ENCODE data around the gene RAB3GAP2.
A peak's percentile ranks its signal among the peaks of the same experiment; 100 is the strongest.
"Not testable (repeated sequence)": the region's sequence is repeated elsewhere in the genome, so short reads cannot be mapped to it uniquely, and the experiment has no call there.

The RAB3GAP2 gene

DNA sequence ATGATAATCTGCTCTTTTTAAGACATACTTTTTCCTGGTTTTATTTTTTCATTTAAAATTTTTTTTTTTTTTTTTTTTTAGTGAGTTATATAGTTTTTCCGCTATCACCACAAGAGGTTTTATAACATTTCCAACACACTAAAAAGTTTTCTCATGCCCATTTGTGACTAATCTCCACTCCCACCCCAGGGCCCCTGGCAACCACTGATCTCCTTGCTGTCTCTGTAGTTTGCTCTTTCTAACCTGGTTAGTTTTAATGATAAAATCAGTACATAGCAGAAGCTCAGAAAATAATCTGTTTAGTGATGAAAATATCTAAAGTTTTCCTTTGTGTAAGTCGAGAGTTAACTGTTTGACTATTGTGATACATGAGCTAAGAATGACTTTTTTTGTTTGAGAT is 136.5 kb downstream of the RAB3GAP2 start:
- DNase-seq: no peak

DNA sequence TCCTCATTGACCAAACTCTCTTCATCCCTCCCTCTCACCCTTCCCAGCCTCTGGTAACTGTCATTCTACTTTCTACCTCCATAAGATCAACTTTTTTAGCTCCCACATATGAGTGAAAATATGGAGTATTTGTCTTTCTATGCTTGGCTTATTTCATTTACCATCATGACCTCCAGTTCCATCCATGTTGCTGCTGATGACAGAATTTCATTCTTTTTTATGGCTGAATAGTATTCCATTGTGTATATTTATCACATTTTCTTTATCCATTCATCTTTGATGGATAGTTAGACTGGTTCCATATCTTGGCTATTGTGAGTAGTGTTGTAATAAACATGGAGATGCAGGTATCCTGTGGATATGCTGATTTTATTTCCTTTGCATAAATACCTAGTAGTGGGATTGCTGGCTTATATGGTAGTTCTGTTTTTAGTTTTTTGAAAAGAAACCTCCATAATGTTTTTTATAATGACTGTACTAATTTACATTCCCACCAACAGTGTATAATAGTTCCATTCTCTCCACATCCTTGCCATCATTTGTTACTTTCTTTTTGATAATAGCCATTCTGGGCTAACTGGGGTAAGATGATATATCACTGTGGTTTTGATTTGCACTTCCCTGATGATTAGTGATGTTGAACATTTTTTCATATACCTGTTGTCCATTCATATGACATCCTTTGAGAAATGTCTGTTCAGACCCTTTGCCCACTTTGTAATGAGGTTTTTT is 142.6 kb downstream of the RAB3GAP2 start:
- no peak for DNase-seq

DNA sequence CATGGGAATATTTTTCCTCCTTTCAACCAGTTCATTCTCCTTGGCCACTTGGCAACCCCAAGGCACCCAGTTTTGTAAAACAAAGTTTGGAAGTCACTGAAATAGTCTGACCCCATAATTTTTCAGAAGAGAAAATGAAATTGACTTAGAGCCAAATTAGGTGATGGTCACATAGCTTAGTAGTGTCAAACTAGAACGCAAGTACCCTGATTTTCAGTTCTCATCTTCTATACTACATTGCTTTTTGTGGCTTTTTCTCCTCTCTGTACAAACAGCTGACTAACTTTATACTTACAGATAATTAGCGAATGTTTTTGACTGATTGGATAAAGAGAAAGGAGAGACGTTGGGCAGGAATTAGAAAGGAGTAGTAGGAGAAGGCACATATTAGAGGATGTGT is 145.2 kb downstream of the RAB3GAP2 start:
- no peak for DNase-seq

DNA sequence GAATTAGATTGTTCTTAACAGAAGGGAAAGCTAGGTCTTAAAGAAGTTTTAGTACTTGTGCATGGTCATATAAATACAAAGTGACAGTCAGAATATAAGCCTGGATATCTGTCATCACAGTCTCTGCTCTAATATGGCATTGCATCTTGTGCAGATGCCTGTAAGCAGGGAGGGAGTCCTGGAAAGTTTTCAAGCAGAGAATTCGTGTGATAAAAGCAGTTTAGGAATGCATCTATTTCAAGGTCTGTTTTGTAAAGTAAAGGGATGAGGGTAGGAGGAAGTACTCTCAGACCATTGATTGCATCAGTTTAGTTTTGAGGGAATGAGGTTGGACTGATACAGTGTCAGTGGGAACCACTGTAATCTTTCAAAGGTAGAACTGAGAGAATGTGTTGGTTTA is 147.7 kb downstream of the RAB3GAP2 start:
- DNase-seq: no peak

DNA sequence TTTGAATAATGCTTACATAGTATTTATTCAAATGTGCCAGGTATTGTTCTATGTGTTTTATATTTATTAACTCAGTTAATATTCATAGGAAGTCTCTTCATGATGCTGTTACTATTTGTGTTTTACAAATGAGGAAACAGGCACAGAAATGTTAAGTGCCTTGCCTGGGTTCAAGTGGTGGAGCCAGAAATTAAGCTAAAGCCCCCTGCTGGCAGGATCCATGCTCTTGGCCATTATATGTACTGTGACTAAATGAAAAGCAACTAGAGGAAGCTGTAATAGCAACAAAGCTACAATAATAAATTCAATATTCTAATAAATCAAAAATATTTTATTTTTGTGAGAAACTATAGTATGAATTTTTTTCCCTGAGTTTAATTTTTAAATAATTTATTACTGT is 148.4 kb downstream of the RAB3GAP2 start:
- DNase-seq: peak in 1 of 2 donors; percentile 14

DNA sequence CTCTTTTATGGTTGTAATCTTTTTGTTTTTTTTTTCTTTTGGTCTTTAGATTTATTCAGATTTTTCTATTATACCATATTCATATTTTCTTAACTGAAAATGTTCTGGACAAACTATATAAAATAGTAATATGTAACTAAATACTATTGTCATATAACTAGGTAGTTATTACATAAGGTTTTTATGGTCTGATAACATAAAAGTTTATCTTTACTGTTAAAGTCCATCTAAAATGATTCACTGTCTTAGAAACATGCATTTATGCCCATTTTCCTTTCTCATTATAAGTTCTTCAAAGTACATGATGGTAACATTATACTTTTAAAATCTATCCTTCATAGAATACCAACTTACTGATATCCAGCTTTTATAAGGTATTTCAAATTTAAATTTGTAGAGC is 149.2 kb downstream of the RAB3GAP2 start:
- no peak for DNase-seq

DNA sequence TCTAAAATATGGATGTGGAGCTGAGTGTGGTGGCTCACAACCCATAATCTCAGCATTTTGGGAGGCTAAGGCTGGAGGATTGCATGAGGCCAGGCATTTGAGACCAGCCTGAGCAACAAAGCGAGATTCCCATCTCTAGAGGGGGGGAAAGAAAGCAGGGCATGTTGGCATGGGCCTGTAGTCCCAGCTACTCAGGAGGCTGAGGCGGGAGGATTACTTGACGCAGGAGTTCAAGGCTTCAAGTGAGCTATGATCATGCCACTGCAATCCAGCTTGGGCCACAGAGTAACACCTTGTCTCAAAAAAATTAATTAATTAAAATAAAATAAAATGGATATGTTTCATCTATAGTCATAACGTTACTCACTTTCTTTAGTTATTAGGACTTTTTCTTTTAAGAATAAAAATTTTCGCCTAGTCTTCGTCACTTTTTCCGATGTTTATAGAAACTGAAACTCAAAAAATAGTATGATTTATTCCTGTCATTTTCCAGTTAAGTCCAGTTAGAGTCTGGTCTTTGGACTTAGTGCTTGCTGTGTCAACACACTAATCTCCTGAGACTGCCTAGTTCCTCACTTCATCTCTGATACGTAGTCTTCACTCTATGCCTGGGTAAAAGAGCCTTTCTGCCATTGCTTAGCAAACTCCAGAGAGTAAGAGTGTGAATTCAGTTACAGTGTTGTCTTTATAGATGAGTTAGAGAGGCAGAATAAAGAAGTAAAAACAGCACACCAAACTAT is 150.3 kb downstream of the RAB3GAP2 start:
- DNase-seq: no peak

DNA sequence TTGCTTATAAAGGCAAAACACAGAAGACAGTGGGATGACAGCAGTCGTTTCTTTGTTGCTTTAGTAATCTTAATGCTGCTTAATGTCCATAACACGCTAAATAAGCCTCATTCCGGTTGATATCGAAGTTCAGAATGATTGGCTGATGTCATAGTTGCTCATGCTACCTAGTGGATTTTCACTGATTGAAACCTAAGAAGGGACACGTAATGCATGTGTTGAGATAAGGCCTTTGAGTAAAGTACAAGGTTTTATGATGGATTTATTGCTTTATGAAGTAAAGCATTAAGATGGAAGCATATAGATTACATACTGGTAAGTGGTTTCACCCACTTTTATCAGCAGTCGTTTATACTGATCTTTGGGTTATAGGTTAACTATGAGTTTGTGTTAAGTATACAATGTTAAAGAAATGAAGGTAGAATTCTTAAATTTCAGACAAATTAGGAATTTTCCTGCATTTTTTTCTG is 153.2 kb downstream of the RAB3GAP2 start:
- DNase-seq: no peak

DNA sequence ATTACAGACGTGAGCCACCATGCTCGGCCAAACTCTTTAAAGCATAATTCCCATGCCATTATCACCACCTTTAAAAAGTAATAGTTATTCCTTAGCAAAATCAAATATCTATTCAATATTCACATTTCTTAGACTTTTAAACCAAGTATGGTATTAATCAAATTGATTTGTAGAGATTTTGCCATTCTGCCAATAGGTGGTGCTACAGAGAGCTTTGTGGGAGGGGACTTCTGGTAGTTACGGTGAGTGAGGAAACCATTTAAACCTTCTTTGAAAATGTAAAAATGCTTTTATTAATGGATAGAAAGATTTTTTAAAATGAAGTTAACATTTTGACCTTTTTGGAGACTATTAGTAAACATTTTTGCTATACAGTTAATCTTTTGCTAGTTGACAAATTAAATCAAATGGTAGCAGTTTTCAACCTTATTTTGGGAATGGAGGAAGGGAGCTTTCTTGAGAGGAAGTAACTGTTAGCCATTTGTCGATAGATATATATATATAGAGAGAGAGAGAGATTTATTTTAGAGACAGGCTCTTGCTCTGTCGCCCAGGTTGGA is 159.0 kb downstream of the RAB3GAP2 start:
- DNase-seq: peak; percentile 9 to 41

DNA sequence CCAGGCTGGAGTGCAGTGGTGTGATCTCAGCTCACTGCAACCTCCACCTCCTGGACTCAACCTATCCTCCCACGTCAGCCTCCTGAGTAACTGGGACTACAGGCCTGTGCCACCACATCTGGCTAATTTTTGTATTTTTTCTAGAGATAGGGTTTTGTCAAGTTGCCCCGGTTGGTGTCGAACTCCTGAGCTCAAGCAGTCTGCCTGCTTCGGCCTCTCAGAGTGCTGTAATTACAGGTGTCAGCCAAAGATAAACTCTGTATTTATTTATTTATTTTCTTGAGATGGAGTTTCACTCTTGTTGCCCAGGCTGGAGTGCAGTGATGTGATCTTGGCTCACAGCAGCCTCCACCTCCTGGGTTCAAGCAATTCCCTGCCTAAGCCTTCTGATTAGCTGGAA is 159.7 kb downstream of the RAB3GAP2 start:
- not testable (repeated sequence) for DNase-seq

DNA sequence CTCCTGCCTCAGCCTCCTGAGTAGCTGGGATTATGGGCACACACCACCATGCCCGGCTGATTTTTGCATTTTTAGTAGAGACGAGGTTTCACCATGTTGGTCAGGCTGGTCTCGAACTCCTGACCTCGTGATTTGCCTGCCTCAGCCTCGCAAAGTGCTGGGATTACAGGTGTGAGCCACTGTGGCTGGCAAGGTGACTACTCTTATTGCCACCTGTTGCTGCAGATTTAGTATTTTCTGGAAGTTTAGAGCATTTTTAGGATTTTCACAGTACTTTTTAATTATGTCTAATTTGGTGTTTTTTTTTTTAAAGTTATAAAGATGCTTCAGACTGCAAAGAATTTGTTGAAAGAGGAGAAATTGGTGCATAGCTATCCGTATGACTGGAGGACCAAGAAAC is 161.8 kb downstream of the RAB3GAP2 start:
- DNase-seq: not testable (repeated sequence)

DNA sequence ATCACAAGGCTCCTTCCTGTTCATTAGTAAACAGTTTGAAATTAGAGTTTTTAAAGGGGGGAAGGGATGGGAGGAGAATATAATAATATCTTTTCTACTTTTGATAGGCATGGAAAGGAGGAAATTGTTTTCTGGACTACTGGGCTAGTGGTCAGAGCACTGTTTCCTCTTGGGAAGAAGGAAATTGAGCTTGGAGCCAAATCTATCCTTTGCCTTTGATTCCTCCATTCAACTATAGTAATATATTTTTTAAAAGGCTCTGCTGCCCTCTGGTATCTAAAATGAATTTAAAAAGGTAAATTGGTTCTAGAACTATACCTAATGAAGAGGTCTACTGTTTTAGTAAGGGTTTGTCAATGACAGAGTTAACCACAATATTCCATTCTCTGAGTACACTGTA is 172.4 kb downstream of the RAB3GAP2 start:
- no peak for DNase-seq
